ENCODE data around the gene LAMA3. TPM values are rescaled to one million over a fixed set of nuclear protein-coding genes. Genes with fewer than 3 reads are reported as not detected.

The LAMA3 gene
- polyA plus RNA-seq, 6 donors from 2014 or later, result 0.07 to 0.45 TPM; not detected in 4

- DNase-seq (no peak), ATAC-seq (ENCODE audit: low read depth in 2 of 2) (no peak)
- no peaks in the 10 kb centered on the region for H3K27me3 Mint-ChIP-seq
- no peaks in the 10 kb centered on the region for H3K36me3 Mint-ChIP-seq
- H3K27ac Mint-ChIP-seq, result no peak overlapping the region
- peaks cover 0 to 4% (median 3%) of the 10 kb centered on the region in 3 donors for H3K4me1 Mint-ChIP-seq
- H3K4me3 Mint-ChIP-seq, result no peak overlapping the region
- no peaks in the 10 kb centered on the region for H3K9me3 Mint-ChIP-seq
These were observed 208.0 kb downstream of the LAMA3 start for GRCh38 chr18:23897291-23897690.

- Mint-ChIP-seq H3K4me3 (no peak overlapping the region), H3K36me3 (no peaks in the 10 kb centered on the region), H3K27me3 (no peaks in the 10 kb centered on the region), H3K9me3 (no peaks in the 10 kb centered on the region), H3K4me1 (peaks cover 0 to 4% (median 3%) of the 10 kb centered on the region in 3 donors), H3K27ac (no peak overlapping the region)
- ATAC-seq (ENCODE audit: low read depth in 2 of 2), result no peak
- no peak for DNase-seq
These were observed 208.5 kb downstream of the LAMA3 start for GRCh38 chr18:23897733-23898132.

GRCh38 chr18:23900994-23901393 is 211.7 kb downstream of the LAMA3 start:
- no peak for ATAC-seq (ENCODE audit: low read depth in 2 of 2)
- Mint-ChIP-seq H3K27ac (peak overlapping the region in 2 of 6 donors; percentile 29 to 79), H3K27me3 (no peaks in the 10 kb centered on the region), H3K4me3 (no peak overlapping the region), H3K4me1 (peaks cover 0 to 4% (median 3%) of the 10 kb centered on the region in 3 donors), H3K9me3 (no peaks in the 10 kb centered on the region), H3K36me3 (no peaks in the 10 kb centered on the region)
- DNase-seq, result no peak

DNA sequence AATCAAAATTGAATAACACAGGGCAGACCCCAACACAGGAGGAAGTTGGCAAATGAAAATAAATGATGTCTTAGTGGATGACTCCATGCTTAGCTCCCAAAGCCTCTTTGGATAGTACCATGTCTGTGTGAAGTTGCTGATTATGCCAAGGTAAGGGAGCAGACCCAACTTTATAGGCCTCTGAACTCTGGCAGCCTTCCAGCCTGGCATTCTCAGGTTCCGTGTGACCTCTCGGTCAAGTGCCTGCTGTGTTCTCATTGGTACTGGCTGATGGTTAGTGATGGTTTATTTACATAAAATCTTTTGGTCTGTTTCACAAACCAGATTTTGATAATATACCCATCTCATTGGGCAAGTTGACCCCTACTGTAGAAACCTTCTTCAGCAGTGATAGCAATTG is 213.1 kb downstream of the LAMA3 start:
- peaks cover 0 to 4% (median 3%) of the 10 kb centered on the region in 3 donors for H3K4me1 Mint-ChIP-seq
- no peak overlapping the region for H3K27ac Mint-ChIP-seq
- no peaks in the 10 kb centered on the region for H3K36me3 Mint-ChIP-seq
- H3K27me3 Mint-ChIP-seq, result no peaks in the 10 kb centered on the region
- no peak overlapping the region for H3K4me3 Mint-ChIP-seq
- ATAC-seq (ENCODE audit: low read depth in 2 of 2) (no peak), DNase-seq (no peak)
- no peaks in the 10 kb centered on the region for H3K9me3 Mint-ChIP-seq

GRCh38 chr18:23903971-23904370 is 214.7 kb downstream of the LAMA3 start:
- H3K4me3 Mint-ChIP-seq, result no peak overlapping the region
- peaks cover 0 to 7% (median 6%) of the 10 kb centered on the region in 3 donors for H3K4me1 Mint-ChIP-seq
- no peaks in the 10 kb centered on the region for H3K9me3 Mint-ChIP-seq
- no peak for ATAC-seq (ENCODE audit: low read depth in 2 of 2)
- H3K27me3 Mint-ChIP-seq, result no peaks in the 10 kb centered on the region
- no peak overlapping the region for H3K27ac Mint-ChIP-seq
- no peak for DNase-seq
- H3K36me3 Mint-ChIP-seq, result no peaks in the 10 kb centered on the region

GRCh38 chr18:23906658-23907057 is 217.4 kb downstream of the LAMA3 start:
- Mint-ChIP-seq H3K27me3 (no peaks in the 10 kb centered on the region), H3K27ac (peak overlapping the region in 2 of 6 donors; percentile 5 to 10), H3K36me3 (no peaks in the 10 kb centered on the region), H3K9me3 (no peaks in the 10 kb centered on the region), H3K4me3 (no peak overlapping the region), H3K4me1 (peaks cover 0 to 8% (median 4%) of the 10 kb centered on the region in 3 donors)
- ATAC-seq (ENCODE audit: low read depth in 2 of 2) (no peak), DNase-seq (no peak)

GRCh38 chr18:23908827-23909226 is 219.6 kb downstream of the LAMA3 start:
- no peak overlapping the region for H3K4me3 Mint-ChIP-seq
- H3K27me3 Mint-ChIP-seq, result no peaks in the 10 kb centered on the region
- peaks cover 0 to 8% (median 4%) of the 10 kb centered on the region in 3 donors for H3K4me1 Mint-ChIP-seq
- no peaks in the 10 kb centered on the region for H3K36me3 Mint-ChIP-seq
- no peak for DNase-seq
- H3K27ac Mint-ChIP-seq, result no peak overlapping the region
- no peak for ATAC-seq (ENCODE audit: low read depth in 2 of 2)
- no peaks in the 10 kb centered on the region for H3K9me3 Mint-ChIP-seq

- H3K9me3 Mint-ChIP-seq, result no peaks in the 10 kb centered on the region
- H3K4me1 Mint-ChIP-seq, result peaks cover 0 to 8% (median 4%) of the 10 kb centered on the region in 3 donors
- H3K4me3 Mint-ChIP-seq, result no peak overlapping the region
- DNase-seq, result no peak
- ATAC-seq (ENCODE audit: low read depth in 2 of 2), result no peak
- H3K36me3 Mint-ChIP-seq, result no peaks in the 10 kb centered on the region
- no peak overlapping the region for H3K27ac Mint-ChIP-seq
- H3K27me3 Mint-ChIP-seq, result no peaks in the 10 kb centered on the region
These were observed 220.8 kb downstream of the LAMA3 start for GRCh38 chr18:23910032-23910431.

DNA sequence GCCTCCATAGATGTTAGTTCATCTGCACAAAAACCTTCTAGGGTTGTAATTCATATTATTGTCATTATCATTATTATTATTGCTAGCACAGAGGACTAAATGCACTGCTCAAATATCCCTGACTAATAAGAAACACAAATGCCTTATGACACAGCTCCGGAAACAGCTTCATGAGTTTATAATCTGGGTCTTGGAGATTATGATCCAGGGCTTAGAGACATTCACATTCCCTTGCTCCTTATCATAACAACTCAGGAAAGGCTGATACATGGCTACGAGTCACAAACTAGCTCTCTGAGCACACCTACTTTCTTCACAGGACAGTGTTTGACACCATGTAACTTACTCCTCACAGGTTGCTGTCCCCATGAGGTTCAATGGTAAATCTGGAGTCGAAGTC is 223.1 kb downstream of the LAMA3 start:
- Mint-ChIP-seq H3K27me3 (no peaks in the 10 kb centered on the region), H3K36me3 (no peaks in the 10 kb centered on the region), H3K4me1 (peaks cover 0 to 8% (median 4%) of the 10 kb centered on the region in 3 donors), H3K9me3 (no peaks in the 10 kb centered on the region), H3K27ac (no peak overlapping the region), H3K4me3 (no peak overlapping the region)
- DNase-seq (no peak), ATAC-seq (ENCODE audit: low read depth in 2 of 2) (no peak)

DNA sequence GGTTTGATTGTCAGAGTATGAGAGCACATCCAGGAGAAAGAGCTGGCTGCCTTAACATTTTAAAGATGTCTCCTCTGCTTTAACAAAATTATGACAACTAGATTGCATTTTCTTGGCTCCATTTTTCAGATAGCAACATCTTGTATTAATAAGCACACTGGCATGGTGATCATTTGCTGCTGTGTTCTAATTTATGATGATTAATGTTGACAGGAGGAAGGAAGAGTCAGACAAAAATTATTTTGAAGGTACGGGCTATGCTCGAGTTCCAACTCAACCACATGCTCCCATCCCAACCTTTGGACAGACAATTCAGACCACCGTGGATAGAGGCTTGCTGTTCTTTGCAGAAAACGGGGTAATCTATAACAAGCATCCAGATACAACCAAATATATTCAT is 227.1 kb downstream of the LAMA3 start:
- no peak overlapping the region for H3K27ac Mint-ChIP-seq
- no peak for ATAC-seq (ENCODE audit: low read depth in 2 of 2)
- peaks cover 5 to 15% (median 9%) of the 10 kb centered on the region in 3 donors for H3K27me3 Mint-ChIP-seq

GRCh38 chr18:23918395-23919032 is 229.3 kb downstream of the LAMA3 start:
- Mint-ChIP-seq H3K9me3 (no peaks in the 10 kb centered on the region), H3K27ac (peak overlapping the region in 1 of 6 donors; percentile 38), H3K36me3 (peaks cover 0 to 8% of the 10 kb centered on the region in 2 donors), H3K4me1 (peaks cover 5 to 11% (median 6%) of the 10 kb centered on the region in 3 donors), H3K4me3 (no peak overlapping the region), H3K27me3 (peaks cover 5 to 15% (median 9%) of the 10 kb centered on the region in 3 donors)
- peak; percentile 53 for DNase-seq
- peak; percentile 67 to 78 for ATAC-seq (ENCODE audit: low read depth in 2 of 2)

More for the DNA sequence above, 227.1 kb downstream of the LAMA3 start:
- no peaks in the 10 kb centered on the region for H3K9me3 Mint-ChIP-seq
- DNase-seq, result no peak
- peaks cover 4 to 6% (median 5%) of the 10 kb centered on the region in 3 donors for H3K4me1 Mint-ChIP-seq
- no peak overlapping the region for H3K4me3 Mint-ChIP-seq
- no peaks in the 10 kb centered on the region for H3K36me3 Mint-ChIP-seq

- Mint-ChIP-seq H3K4me1 (peaks cover 5 to 11% (median 6%) of the 10 kb centered on the region in 3 donors), H3K9me3 (no peaks in the 10 kb centered on the region), H3K36me3 (peaks cover 0 to 8% of the 10 kb centered on the region in 2 donors), H3K27me3 (peaks cover 5 to 15% (median 9%) of the 10 kb centered on the region in 3 donors), H3K4me3 (peak overlapping the region in 1 of 8 donors; percentile 26), H3K27ac (peak overlapping the region in 1 of 6 donors; percentile 40)
- DNase-seq (no peak), ATAC-seq (ENCODE audit: low read depth in 2 of 2) (no peak)
These were observed 230.8 kb downstream of the LAMA3 start for GRCh38 chr18:23920054-23920453.

DNA sequence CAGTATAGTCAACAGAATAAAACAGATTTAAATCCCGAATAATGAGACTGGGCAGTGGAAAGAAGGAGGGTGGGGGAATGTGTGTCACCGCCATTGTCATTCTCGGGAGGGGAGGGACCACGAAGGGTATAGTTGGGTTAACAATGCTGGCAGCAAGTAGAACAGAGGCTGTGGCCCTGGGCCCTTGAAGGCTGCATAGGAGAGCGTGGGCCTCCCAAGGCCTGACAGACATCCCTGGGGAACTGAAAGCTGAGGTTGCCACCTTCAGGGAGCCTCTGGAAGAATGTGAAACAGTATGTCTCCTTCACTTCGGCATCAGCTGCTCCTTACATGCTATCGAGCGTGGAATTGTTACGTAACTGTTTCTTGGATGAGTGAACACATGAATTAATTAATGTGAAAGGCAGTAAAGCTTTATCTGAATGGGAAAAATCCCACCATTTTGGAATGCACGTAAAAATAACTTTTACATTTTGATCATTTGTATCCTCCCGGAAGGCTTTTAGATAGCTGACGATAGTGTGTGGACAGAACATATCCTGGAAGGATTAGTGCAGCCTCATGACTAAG is 232.5 kb downstream of the LAMA3 start:
- H3K9me3 Mint-ChIP-seq, result no peaks in the 10 kb centered on the region
- no peak for ATAC-seq (ENCODE audit: low read depth in 2 of 2)
- no peak overlapping the region for H3K4me3 Mint-ChIP-seq
- no peak for DNase-seq
- peaks cover 5 to 15% (median 9%) of the 10 kb centered on the region in 3 donors for H3K27me3 Mint-ChIP-seq
- H3K4me1 Mint-ChIP-seq, result peaks cover 5 to 11% (median 6%) of the 10 kb centered on the region in 3 donors
- peaks cover 0 to 8% of the 10 kb centered on the region in 2 donors for H3K36me3 Mint-ChIP-seq
- H3K27ac Mint-ChIP-seq, result peak overlapping the region in 1 of 6 donors; percentile 52

- H3K36me3 Mint-ChIP-seq, result peaks cover 0 to 8% of the 10 kb centered on the region in 2 donors
- H3K4me1 Mint-ChIP-seq, result peaks cover 5 to 11% (median 6%) of the 10 kb centered on the region in 3 donors
- peak overlapping the region in 1 of 6 donors; percentile 44 for H3K27ac Mint-ChIP-seq
- DNase-seq (no peak), ATAC-seq (ENCODE audit: low read depth in 2 of 2) (no peak)
- no peaks in the 10 kb centered on the region for H3K9me3 Mint-ChIP-seq
- peaks cover 5 to 15% (median 9%) of the 10 kb centered on the region in 3 donors for H3K27me3 Mint-ChIP-seq
- H3K4me3 Mint-ChIP-seq, result no peak overlapping the region
These were observed 233.7 kb downstream of the LAMA3 start for GRCh38 chr18:23922939-23923338.
